HG03571 (cell line): ENCODE data around the gene LAMB2.
A peak's percentile ranks its signal among the peaks of the same experiment; 100 is the strongest.

Experiments
- ATAC-seq: cut with Tn5 transposase; IDR thresholded peaks from one replicate; pipeline ENCODE4 v1.9.1; 2021; ENCODE audit not compliant: unreplicated experiment

Gene LAMB2

DNA sequence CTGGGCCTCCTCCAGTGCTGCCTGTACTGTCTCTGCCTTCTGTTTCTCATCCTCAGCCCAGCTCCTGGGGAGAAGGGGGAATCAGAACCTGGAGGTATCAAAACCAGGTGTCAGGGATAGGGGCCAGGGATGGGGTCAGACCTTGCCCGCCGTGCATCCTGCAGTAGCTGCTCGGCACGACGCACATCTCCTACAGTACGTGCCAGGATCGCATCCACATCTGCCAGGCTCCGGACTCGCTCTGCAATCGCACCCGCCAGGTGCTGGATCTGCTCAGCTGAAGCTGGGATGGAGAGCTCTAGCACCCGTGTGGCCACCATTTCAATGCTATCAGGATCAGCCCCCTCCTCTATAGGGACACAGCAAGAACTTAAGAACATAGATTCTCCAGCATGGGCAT is 10.8 kb downstream of the LAMB2 start:
- ATAC-seq = no peak

- ATAC-seq = no peak
These were observed 11.6 kb downstream of the LAMB2 start for GRCh38 chr3:49121132-49121736.

DNA sequence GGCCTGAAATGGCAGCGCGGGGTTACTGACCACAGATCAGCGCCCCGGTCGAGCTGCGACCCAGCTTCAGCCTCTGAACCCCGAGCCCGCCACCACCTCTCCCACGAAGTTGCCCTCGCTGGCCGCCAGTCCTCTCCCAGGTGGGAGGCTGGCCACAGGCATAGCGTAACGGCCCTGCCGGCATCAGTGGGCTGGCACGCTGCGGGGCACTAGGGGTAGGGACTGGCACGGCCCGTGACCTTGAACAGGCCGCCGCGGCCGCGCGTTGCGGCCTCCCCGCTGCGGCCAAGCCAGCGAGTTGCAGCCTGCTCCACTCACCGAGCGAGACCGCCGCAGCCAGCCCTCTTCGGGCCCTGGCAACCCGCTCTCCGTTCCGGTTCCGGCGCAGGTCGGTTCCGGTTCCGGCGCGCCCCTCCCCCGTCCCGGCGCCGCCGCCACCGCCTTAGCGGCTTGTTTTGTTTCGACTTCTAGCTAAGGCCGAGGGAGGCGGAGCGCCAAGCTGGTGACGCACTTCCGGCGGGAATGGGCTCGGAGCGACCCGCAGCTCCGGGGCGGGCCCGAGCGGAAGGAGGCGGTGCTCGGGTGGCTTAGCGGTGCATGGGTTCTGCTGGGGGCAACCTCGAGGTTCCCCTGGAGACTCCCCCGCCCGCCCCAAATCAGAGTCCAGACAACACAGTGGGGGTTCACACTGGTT is 12.3 kb downstream of the LAMB2 start, which contains the start of gene USP19:
TSS of gene USP19 (minus strand) at position 386 of the 694 bp plus-strand sequence. CDS start 1,678 bp downstream, outside the sequence.
- ATAC-seq = peak; percentile 83

DNA sequence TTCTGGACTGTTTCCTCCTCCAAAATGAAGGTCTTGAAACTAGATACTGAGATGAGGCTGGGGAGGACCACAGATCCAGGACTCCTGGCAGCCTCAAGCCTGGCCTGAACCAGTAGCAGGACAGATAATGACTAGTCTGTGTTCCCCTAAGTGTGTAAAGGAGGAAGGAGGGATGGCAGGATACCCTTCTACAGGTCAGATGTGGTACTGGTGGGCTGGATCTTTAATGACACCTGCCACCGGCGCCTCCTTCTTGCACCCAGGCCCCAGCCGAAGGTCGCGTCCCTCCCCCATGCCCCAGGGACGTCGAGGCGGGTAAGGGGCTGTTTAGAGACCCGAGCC is 12.8 kb downstream of the LAMB2 start:
- ATAC-seq = no peak

DNA sequence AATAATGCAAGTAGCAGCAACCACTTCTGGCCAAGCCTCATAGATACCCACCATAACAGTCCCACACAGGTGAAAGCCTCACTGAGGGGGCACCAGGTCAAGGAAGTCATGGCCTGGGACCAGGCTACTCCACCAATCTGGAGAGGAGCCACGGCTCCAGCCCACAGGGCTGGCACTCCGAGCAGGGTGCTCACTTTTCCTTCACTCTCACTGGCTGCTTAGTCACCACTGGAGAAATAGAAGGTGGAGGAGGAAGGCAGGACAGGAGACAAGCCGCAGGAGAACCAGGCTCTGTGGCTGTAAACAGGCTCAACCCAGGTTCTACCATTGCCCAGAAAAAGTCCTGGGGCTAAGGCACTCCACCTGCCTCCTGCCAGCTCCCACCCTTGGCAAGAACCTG is 13.4 kb downstream of the LAMB2 start:
- ATAC-seq = no peak

- ATAC-seq = no peak
These were observed 13.8 kb downstream of the LAMB2 start for GRCh38 chr3:49119036-49119435.

- no peak for ATAC-seq
These were observed 20.6 kb downstream of the LAMB2 start for GRCh38 chr3:49112262-49112661.

DNA sequence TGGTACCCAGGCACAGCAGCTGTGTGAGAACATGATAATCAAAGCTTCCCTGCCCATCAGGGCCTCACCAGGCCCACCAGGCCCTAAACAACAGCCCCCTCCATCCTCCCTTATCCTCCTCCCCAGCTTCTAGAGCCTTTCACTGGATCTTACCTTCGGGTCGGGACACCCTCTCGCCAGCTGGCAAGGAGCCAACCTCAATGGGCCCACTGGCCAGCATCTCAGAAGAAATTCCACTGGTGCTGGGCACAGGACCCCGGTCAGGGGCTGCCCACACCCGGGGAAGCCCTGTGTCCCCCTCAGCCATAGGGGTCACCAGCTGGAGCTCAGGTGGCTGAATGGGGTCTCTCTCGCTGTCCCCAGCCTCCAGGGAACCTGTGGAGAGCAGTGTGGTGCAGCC is 21.5 kb downstream of the LAMB2 start:
- ATAC-seq = no peak

GRCh38 chr3:49110780-49111179 is 22.1 kb downstream of the LAMB2 start:
- no peak for ATAC-seq

GRCh38 chr3:49108346-49108745 is 24.5 kb downstream of the LAMB2 start:
- no peak for ATAC-seq

DNA sequence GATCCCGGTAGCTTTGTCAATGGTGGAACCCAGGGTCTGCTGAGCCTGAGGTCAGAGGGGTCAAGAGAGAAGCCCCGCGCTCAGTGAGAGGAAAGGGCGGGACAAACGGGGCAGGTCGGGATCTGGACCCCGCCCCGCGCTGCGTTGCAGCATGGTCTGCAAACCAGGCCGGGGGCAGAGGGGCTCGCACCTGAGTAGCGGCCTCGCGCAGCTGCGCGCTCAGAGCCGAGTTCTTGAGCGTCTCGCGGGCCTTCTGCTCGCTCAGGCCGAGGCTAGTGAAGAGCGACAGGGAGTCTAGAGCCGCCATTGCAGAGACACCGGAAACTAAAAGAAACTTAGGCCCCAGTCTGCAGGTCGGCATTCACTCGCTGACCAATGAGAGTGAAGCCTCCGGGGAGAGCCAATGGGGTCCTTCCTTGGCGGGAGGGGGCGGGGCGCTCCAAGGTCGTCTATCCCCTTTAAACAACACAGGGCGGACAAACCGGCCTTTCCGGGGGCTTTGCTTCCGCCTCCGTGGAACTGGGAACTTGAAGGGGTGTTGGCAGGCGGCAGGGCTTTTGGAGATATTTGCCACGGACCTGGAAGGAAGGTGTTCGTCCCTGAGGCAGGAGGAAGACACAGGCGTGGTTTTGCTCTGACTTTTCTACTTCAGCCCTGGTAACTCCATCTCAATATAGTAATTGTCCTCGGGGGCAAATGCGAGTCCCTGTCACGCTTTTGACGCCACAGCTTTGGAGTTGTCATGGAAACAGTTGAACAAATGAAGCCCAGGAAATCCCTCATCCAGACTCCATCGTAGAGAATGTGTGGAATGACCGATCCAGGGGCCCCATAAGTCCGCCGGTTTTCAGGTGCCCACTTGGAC is 28.2 kb downstream of the LAMB2 start, which contains the start of gene QARS1:
TSS of gene QARS1 (minus strand) at position 331 of the 865 bp plus-strand sequence. CDS start at position 307, 24 bp downstream.
- ATAC-seq = peak; percentile 72

DNA sequence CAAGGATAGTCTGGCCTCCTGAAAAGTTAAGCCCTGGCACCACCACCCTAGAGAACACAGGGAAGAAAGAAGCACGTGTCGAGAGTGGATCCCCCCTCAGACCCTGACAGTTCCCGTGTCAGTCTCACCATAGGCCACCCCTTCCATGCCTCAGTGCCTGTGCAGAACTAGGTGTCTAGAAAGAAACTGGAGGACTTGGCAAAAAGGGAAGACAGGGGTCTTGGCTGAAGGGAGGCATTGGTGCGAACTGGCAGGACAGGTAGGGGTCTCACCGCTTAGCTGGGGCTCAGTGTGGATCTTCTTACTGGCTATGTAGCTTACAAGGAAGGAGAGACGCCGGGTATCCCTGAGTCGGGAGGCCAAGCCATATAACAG is 28.8 kb downstream of the LAMB2 start:
- no peak for ATAC-seq

DNA sequence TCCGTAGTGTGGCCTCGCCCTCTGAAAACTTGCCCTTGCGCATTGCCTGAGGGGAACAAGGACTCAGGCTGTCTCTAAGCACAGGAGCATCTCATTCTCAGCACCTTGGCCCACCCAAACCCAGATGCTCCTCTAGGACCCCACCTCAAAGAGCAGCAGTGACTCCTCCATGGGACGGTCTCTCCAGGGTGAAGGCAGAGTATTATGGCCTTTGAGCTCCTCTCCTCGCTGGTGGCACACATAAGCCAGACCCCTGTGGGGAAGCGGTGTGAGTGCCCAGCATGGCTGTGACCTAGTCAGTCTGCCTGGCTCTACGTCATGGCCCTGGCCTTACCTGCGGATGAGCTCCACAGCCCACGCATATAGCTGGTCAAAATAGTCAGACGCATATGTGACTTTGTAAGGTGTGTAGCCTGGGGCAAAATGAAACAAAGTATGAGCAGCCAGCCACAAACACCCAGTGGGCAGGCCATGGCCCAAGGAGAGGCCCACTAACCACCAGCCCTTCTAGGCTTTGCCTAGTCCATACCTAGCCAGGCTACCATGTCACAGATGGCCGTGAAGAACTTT is 32.7 kb downstream of the LAMB2 start:
- ATAC-seq = no peak

- ATAC-seq = no peak
These were observed 33.8 kb downstream of the LAMB2 start for GRCh38 chr3:49098910-49099630.

DNA sequence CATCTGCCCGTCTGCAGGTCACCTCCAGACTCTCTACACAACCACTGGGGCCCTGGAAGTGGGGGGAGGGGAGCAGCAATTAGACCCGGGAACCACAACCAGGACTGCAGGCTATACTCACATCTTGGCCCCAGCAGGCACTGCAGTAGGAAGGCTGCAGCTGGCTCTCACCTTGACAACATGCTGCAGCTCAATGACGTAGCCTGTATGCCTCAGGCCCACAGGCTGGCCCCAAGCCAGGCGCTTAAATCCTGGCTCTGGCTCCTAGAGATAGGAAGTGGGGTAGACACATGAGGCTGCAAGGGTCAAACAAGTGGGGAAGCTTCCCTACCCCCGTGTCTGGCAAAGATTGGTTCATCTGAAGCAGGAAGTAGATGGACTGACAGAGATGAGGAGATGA is 34.4 kb downstream of the LAMB2 start:
- ATAC-seq = no peak

GRCh38 chr3:49093853-49094767 is 38.7 kb downstream of the LAMB2 start, which contains the start of gene QRICH1:
TSS of gene QRICH1 (minus strand) at chr3:49094071. CDS start at chr3:49077017, 17,054 bp downstream.
- ATAC-seq = peak; percentile 67

DNA sequence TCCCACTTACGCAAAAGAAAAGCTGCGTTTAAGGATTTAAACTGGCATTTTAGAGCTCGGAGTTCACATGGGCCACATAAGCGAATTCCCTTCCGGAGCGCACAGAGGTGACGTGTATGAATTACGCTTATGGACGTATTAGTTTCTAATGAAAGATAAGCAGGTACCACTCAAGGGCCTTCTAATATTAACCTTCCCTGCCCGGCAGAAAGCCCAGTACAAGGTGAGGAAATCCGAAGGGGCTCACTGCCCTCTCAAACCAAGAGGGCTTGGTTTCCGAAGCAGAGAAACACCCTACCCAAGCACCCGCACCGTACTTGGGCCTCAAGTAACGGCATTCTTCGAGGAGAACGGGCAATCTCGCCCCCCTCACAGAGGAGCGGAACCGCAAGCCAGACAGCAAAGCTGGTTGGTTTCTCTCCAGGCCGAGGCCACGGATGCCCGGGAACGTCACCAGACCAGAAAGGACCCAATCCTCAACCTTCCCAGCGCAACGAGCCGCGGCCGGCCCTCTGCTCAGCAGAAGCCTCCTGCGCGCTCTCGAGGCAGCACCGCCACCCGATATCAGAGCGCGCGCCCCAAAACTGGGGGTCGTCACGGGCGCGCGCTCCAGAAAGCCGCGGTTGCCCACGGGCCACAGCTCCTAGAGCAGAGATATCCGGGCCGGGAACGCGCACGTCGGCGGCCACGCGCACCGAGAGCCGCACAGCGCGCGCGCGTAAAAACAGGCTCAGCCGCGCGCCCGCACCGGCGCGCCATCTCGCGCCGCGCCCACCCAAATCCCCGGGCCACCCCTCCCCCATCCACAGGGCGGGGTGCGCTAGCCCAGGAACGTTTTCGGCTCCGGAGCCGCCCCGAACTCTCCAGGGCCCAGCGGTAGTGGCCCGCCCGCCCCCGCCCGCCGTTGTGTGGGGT is 39.7 kb downstream of the LAMB2 start:
- peak; percentile 33 for ATAC-seq

GRCh38 chr3:49081429-49081828 is 51.4 kb downstream of the LAMB2 start:
- ATAC-seq = no peak

DNA sequence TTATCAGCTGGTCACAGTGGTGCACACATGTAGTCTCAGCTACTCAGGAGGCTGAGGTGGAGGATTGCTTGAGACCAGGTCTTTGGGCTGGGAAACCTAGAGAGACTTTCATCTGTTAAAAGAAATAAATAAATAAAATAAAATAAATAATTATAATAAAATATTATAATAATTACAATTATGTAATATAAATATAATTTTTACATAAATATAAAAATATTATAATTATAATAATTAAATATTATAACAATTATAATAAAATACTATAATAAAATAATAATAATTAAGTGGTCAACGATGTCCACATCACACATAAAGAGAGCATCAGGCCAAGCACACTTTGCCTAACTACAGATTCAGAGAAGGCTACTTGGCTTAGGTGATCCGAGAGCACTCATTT is 53.6 kb downstream of the LAMB2 start:
- ATAC-seq = no peak
